ENCODE results near the gene ISL2.

DNA sequence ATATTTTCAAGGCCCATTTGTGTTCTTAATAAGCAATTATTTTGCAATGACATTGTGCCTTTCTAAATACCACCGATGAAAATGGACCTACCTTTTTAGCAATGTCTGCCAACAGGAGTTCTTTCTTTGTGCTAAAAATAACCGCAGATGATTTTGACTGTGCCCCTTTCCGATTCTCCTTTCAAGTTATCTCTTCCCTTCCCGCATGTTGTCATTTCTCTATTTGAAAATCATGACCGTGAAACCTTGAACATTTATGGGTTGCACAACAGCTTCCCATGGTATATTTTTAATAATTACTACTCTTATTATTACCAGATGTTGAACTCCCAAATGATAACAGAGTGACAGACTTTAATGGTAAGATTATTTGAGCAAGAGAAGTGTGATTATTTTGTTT lies 15.0 kb upstream of the ISL2 start:
- TF ChIP-seq, protein P1, sequence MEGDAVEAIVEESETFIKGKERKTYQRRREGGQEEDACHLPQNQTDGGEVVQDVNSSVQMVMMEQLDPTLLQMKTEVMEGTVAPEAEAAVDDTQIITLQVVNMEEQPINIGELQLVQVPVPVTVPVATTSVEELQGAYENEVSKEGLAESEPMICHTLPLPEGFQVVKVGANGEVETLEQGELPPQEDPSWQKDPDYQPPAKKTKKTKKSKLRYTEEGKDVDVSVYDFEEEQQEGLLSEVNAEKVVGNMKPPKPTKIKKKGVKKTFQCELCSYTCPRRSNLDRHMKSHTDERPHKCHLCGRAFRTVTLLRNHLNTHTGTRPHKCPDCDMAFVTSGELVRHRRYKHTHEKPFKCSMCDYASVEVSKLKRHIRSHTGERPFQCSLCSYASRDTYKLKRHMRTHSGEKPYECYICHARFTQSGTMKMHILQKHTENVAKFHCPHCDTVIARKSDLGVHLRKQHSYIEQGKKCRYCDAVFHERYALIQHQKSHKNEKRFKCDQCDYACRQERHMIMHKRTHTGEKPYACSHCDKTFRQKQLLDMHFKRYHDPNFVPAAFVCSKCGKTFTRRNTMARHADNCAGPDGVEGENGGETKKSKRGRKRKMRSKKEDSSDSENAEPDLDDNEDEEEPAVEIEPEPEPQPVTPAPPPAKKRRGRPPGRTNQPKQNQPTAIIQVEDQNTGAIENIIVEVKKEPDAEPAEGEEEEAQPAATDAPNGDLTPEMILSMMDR (IDR thresholded peaks at IDR 0.05) = no peak
- no peak for TF ChIP-seq ZFX (IDR thresholded peaks at IDR 0.05; ENCODE audit: borderline replicate concordance)
